ENCODE data around the gene MALRD1.

GRCh38 chr10:19628767-19629560, 580.4 kb downstream of the MALRD1 start:
- TF ChIP-seq, protein P1, sequence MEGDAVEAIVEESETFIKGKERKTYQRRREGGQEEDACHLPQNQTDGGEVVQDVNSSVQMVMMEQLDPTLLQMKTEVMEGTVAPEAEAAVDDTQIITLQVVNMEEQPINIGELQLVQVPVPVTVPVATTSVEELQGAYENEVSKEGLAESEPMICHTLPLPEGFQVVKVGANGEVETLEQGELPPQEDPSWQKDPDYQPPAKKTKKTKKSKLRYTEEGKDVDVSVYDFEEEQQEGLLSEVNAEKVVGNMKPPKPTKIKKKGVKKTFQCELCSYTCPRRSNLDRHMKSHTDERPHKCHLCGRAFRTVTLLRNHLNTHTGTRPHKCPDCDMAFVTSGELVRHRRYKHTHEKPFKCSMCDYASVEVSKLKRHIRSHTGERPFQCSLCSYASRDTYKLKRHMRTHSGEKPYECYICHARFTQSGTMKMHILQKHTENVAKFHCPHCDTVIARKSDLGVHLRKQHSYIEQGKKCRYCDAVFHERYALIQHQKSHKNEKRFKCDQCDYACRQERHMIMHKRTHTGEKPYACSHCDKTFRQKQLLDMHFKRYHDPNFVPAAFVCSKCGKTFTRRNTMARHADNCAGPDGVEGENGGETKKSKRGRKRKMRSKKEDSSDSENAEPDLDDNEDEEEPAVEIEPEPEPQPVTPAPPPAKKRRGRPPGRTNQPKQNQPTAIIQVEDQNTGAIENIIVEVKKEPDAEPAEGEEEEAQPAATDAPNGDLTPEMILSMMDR (IDR thresholded peaks at IDR 0.05; ENCODE audit: low read depth, low read length), result no peak
- TF ChIP-seq EZH2phosphoT487 (IDR thresholded peaks at IDR 0.05; ENCODE audit: low read depth), result no peak

Measured in OCI-LY3 (cell line).